Fibroblast of the aortic adventitia (primary cell): ENCODE measurements around the gene LCN9. TPM values are rescaled to one million over a fixed set of nuclear protein-coding genes. Genes with fewer than 3 reads are reported as not detected.

Experiments
- DNase-seq: peaks from one replicate; pipeline ENCODE4 v3.0.0-alpha.2; 2010; ENCODE audit warnings: low read depth
- H3K4me3 ChIP-seq: 2 replicates; pipeline ENCODE4 v1.5.1; 2011; ENCODE audit warnings: low read depth, mild to moderate bottlenecking, control low read depth, low read length, moderate library complexity
- total RNA-seq: library from RNA; depleted of rRNA; stranded (reverse); fragments of >200 nt; gene quantifications from 2 replicates; pipeline ENCODE4 v1.2.3, GENCODE V29; 2012; ENCODE audit warnings: low replicate concordance
- TF ChIP-seq, protein P1 (sequence below): IDR thresholded peaks from 2 replicates; pipeline ENCODE4 v1.5.1; 2011; ENCODE audit warnings: mild to moderate bottlenecking, low read length, control low read depth, inconsistent platforms; ENCODE audit not compliant: insufficient read depth

Gene LCN9
- total RNA-seq, 1 donor: not detected

GRCh38 chr9:135697226-135697625 lies 34.1 kb downstream of the LCN9 start:
- no peak for DNase-seq
- TF ChIP-seq, protein P1, sequence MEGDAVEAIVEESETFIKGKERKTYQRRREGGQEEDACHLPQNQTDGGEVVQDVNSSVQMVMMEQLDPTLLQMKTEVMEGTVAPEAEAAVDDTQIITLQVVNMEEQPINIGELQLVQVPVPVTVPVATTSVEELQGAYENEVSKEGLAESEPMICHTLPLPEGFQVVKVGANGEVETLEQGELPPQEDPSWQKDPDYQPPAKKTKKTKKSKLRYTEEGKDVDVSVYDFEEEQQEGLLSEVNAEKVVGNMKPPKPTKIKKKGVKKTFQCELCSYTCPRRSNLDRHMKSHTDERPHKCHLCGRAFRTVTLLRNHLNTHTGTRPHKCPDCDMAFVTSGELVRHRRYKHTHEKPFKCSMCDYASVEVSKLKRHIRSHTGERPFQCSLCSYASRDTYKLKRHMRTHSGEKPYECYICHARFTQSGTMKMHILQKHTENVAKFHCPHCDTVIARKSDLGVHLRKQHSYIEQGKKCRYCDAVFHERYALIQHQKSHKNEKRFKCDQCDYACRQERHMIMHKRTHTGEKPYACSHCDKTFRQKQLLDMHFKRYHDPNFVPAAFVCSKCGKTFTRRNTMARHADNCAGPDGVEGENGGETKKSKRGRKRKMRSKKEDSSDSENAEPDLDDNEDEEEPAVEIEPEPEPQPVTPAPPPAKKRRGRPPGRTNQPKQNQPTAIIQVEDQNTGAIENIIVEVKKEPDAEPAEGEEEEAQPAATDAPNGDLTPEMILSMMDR: no peak
- no peak overlapping the region for H3K4me3 ChIP-seq

DNA sequence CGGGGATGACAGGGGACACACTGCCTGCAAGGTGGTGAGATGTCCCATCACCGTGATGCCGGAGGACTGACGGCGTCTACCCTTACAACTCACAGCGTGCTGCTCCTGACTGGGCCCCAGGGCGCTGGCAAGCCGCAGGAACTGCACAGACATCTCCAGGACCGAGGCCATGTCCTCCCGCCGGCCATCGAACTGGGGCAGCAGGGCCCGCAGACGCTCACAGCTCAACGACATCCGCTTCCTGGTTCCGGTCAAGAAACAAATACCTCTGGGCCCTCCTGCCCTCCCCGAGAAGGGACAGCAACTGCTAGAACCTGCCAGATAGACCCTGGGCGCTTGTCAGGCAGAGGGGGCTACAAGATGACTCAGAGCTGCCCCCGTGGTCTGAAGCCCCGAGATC lies 35.1 kb downstream of the LCN9 start:
- no peak overlapping the region for H3K4me3 ChIP-seq
- TF ChIP-seq, protein P1: no peak
- DNase-seq: no peak

- TF ChIP-seq, protein P1: no peak
- no peak for DNase-seq
- H3K4me3 ChIP-seq: no peak overlapping the region
Observed at GRCh38 chr9:135698767-135699166, 35.7 kb downstream of the LCN9 start.

DNA sequence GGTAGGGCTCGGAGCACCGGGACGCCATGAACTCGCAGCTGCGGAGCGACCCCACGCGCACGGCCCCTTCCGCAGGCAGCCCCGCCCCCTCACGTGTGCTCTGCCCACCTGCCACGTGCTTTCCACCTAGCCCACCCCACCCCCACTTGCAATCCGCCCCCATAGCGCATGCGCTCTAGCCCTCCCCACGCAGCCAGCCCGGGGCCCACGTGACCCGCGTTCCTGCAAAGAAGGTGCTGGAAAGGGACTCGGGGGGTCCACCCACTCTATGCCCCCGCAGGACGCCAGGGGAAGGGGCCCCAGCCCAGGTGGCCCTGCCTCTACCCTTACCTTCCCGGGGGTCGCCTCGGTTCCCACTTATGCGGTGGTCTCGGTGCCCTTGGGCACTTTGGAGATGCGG lies 36.3 kb downstream of the LCN9 start, which contains the start of gene SOHLH1:
TSS of gene SOHLH1 (minus strand) at position 42 of the 400 bp plus-strand sequence. CDS start at position 28, 14 bp downstream.
- no peak within 1 kb of the TSS for H3K4me3 ChIP-seq
- DNase-seq: no peak
- TF ChIP-seq, protein P1: no peak

DNA sequence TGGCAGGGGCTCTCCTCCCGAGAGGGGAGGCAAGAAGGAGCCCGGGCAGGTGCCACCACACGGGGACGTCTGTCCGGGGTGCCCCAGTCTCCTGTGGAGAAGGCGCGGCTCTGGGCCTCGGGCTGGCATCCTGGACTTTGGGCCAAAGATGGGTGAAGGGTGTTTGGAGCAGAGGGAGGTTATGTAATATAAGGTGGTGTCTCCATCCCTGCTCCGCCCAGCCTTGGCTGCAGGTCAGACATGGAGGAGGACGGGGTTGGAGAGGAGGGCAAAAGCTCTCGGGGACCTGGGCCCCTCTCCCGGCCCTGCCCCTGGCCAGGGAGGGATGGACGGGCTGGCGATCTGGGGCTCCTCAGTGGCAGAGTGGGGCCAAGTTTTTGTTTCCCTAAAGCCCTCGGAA lies 37.4 kb downstream of the LCN9 start:
- no peak for DNase-seq
- TF ChIP-seq, protein P1: no peak
- no peak overlapping the region for H3K4me3 ChIP-seq

DNA sequence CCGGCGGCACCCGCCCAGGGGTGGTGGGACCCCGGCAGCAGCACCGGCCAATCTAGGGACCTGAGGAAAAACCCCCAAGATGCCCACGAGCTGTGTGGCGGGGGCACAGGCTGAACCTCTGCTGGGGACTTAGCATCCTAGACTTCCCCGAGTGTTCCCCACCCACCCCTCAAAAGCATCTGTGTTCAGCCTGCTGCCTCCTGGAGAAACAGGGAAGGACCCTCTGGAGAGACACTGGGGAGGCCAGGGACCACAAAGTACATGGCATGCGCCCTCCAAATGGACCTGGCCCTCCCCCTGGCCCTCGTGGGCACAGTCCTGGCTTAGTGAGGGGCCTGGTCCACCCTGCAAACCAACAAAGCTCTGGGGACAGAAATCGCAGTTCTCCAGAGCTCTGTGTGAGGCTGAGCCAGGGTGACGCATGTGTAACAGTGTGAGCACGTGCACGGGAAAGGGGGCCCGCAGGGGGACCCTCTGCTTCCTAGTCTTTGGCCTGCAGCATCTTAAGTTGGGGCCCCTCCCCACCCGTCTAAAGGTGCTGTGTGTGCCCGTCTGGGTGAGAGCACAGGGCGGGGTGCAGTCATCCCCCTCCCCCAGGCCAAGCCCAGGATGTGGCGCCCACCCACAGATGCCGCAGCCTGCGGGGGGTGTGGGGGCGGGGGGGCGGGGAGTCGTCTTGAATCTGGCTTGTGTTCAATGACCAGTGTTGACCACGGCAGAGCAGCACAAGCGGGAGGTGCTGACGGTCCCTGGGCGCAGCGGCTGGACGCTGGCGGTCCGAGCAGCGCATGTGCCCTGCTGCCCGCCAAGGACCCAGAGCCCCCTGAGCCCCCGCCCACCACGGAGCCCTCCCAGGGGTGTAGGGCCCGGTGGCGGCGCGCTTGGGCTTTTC lies 38.2 kb downstream of the LCN9 start:
- TF ChIP-seq, protein P1: no peak
- no peak overlapping the region for H3K4me3 ChIP-seq
- no peak for DNase-seq
